Liver (tissue), 9 donors: ENCODE measurements around the gene BPHL. TPM values are rescaled to one million over a fixed set of nuclear protein-coding genes. Genes with fewer than 3 reads are reported as not detected.
A peak's percentile ranks its signal among the peaks of the same experiment; 100 is the strongest.

Experiments used
- DNase-seq: peaks from one replicate; pipeline ENCODE4 v3.0.0-alpha.2; 2017; ENCODE audit warnings: low spot score
- H3K27ac ChIP-seq, 2 donors: one replicate each; pipeline ENCODE4 v1.7.0; 2013; ENCODE audit warnings: inconsistent platforms in 2 of 2, low read length in 2 of 2, control low read depth in 1 of 2, low read depth in 1 of 2, mild to moderate bottlenecking in 1 of 2
- H3K27me3 ChIP-seq, 4 donors: one replicate each; pipeline versions ENCODE4 v1.6.1 to v1.7.0; 2013; ENCODE audit warnings: low read length in 3 of 4, inconsistent platforms in 1 of 4, mild to moderate bottlenecking in 1 of 4, moderate library complexity in 1 of 4; ENCODE audit not compliant: control insufficient read depth in 4 of 4, insufficient read depth in 4 of 4
- H3K36me3 ChIP-seq, 4 donors: one replicate each; pipeline versions ENCODE4 v1.6.1 to v1.7.0; 2013; ENCODE audit warnings: low read length in 3 of 4, mild to moderate bottlenecking in 3 of 4, low read depth in 1 of 4, moderate library complexity in 1 of 4; ENCODE audit not compliant: control insufficient read depth in 4 of 4, insufficient read depth in 3 of 4
- H3K4me1 ChIP-seq, 4 donors: one replicate each; pipeline versions ENCODE4 v1.6.1 to v1.7.0; 2013; ENCODE audit warnings: low read length in 3 of 4, mild to moderate bottlenecking in 3 of 4, moderate library complexity in 1 of 4; ENCODE audit not compliant: control insufficient read depth in 4 of 4, insufficient read depth in 4 of 4
- H3K4me3 ChIP-seq, 3 donors: one replicate each; pipeline versions ENCODE4 v1.6.1 to v1.7.0; 2013; ENCODE audit warnings: low read length in 3 of 3, control low read depth in 1 of 3, low read depth in 1 of 3, mild to moderate bottlenecking in 1 of 3
- H3K9ac ChIP-seq, 2 donors: one replicate each; pipeline ENCODE4 v1.7.0; 2013; ENCODE audit warnings: low read length in 2 of 2, mild to moderate bottlenecking in 2 of 2, moderate library complexity in 2 of 2, control low read depth in 1 of 2, low read depth in 1 of 2
- H3K9me3 ChIP-seq, 4 donors: one replicate each; pipeline versions ENCODE4 v1.6.1 to v1.7.0; 2013; ENCODE audit warnings: low read length in 3 of 4; ENCODE audit not compliant: control insufficient read depth in 4 of 4
- EGR1 ChIP-seq, 2 donors: IDR thresholded peaks; 2 replicates each; pipeline ENCODE4 v1.6.1; 2016 to 2018; ENCODE audit warnings: antibody characterized with exemption in 2 of 2, low read depth in 2 of 2
- FOXA2 ChIP-seq: IDR thresholded peaks from 2 replicates; pipeline ENCODE4 v1.6.1; 2016; ENCODE audit warnings: antibody characterized with exemption
- GABPA ChIP-seq, 2 donors: IDR thresholded peaks in 1 of 2; conservative IDR thresholded peaks in 1 of 2; 2 replicates each; pipeline ENCODE4 v1.6.1; 2016; ENCODE audit warnings: antibody characterized with exemption in 2 of 2, mild to moderate bottlenecking in 1 of 2, moderate library complexity in 1 of 2
- HNF4A ChIP-seq, 2 donors: conservative IDR thresholded peaks; 2 replicates each; pipeline ENCODE4 v1.6.1; 2016; ENCODE audit warnings: antibody characterized with exemption in 2 of 2, mild to moderate bottlenecking in 2 of 2
- HNF4G ChIP-seq: IDR thresholded peaks from 2 replicates; pipeline ENCODE4 v1.6.1; 2016; ENCODE audit warnings: antibody characterized with exemption
- JUND ChIP-seq, 2 donors: IDR thresholded peaks; 2 replicates each; pipeline ENCODE4 v1.6.1; 2016; ENCODE audit warnings: antibody characterized with exemption in 2 of 2
- RXRA ChIP-seq, 2 donors: IDR thresholded peaks; 2 replicates each; pipeline ENCODE4 v1.6.1; 2017 to 2018; ENCODE audit warnings: antibody characterized with exemption in 2 of 2, mild to moderate bottlenecking in 1 of 2
- SP1 ChIP-seq: IDR thresholded peaks from 2 replicates; pipeline ENCODE4 v1.6.1; 2018; ENCODE audit warnings: antibody characterized with exemption, mild to moderate bottlenecking
- YY1 ChIP-seq: IDR thresholded peaks from 2 replicates; pipeline ENCODE4 v1.6.1; 2016; ENCODE audit warnings: antibody characterized with exemption, mild to moderate bottlenecking
- WGBS: extraction: QIAGEN DNeasy Blood & Tissue Kit; methylation state at CpG from one replicate; pipeline ENCODE4 v1.1.7; 2013; 5-methylcytosine and 5-hydroxymethylcytosine counted together
- polyA plus RNA-seq, 2 donors: library from polyadenylated mRNA; stranded (reverse) in 1 of 2; unstranded in 1 of 2; fragments of 200-250 nt in 1 of 2; fragments of >200 nt in 1 of 2; fragmentation: Nextera tagmentation in 1 of 2; extraction: Ambion mirVana in 1 of 2; gene quantifications; one replicate each; pipeline versions ENCODE4 v1.2.1 to v1.2.3, GENCODE V29; 2013 to 2015
- total RNA-seq, 2 donors: library from RNA; depleted of rRNA; stranded (reverse); fragments of >200 nt; gene quantifications; one replicate each; pipeline ENCODE4 v1.2.3, GENCODE V29; 2014
- TF ChIP-seq, protein P1 (sequence below): IDR thresholded peaks from 2 replicates; pipeline ENCODE4 v1.6.1; 2016; ENCODE audit warnings: antibody characterized with exemption, mild to moderate bottlenecking
- TF ChIP-seq, protein P2 (sequence below): IDR thresholded peaks from 2 replicates; pipeline ENCODE4 v1.6.1; 2016; ENCODE audit warnings: antibody characterized with exemption
- TF ChIP-seq, protein P3 (sequence below): IDR thresholded peaks from 2 replicates; pipeline ENCODE4 v1.6.1; 2016; ENCODE audit warnings: antibody characterized with exemption
- TF ChIP-seq, protein P4 (sequence below): fragments of 150-350 bp; IDR thresholded peaks from 2 replicates; pipeline ENCODE4 v1.5.1; 2017; ENCODE audit warnings: improper control_type of control experiment, low read depth, low read length; ENCODE audit not compliant: missing input control
- donor health status: healthy.
- donor health status: healthy.
- donor health status: healthy.
- donor health status: healthy.
- donor health status: healthy.

The BPHL gene
- total and polyA plus RNA-seq, 4 donors = 16.0 to 90.8 (median 31.5) TPM

GRCh38 chr6:3075772-3076113 is 42.8 kb upstream of the BPHL start:
- 30% methylated on average over 4 of the region's 4 CpGs for WGBS
- H3K9ac ChIP-seq = no peak overlapping the region
- peaks cover 2 to 31% (median 16%) of the 10 kb centered on the region in 4 donors for H3K4me1 ChIP-seq
- no peak for DNase-seq
- peak overlapping the region in 1 of 2 donors; percentile 8 for H3K27ac ChIP-seq
- H3K36me3 ChIP-seq = peaks cover 10 to 32% (median 27%) of the 10 kb centered on the region in 4 donors
- no peaks in the 10 kb centered on the region for H3K27me3 ChIP-seq
- TF ChIP-seq HNF4A (conservative IDR thresholded peaks at IDR 0.05) = peak in 1 of 2 donors; percentile 72
- TF ChIP-seq RXRA (IDR thresholded peaks at IDR 0.05) = peak in 1 of 2 donors; percentile 10
- TF ChIP-seq FOXA2 = no peak
- TF ChIP-seq YY1 = no peak
- peak in 1 of 2 donors; percentile 14 for TF ChIP-seq EGR1 (IDR thresholded peaks at IDR 0.05; ENCODE audit: low read depth in 2 of 2)
- TF ChIP-seq JUND (IDR thresholded peaks at IDR 0.05) = no peak
- TF ChIP-seq, protein P1, sequence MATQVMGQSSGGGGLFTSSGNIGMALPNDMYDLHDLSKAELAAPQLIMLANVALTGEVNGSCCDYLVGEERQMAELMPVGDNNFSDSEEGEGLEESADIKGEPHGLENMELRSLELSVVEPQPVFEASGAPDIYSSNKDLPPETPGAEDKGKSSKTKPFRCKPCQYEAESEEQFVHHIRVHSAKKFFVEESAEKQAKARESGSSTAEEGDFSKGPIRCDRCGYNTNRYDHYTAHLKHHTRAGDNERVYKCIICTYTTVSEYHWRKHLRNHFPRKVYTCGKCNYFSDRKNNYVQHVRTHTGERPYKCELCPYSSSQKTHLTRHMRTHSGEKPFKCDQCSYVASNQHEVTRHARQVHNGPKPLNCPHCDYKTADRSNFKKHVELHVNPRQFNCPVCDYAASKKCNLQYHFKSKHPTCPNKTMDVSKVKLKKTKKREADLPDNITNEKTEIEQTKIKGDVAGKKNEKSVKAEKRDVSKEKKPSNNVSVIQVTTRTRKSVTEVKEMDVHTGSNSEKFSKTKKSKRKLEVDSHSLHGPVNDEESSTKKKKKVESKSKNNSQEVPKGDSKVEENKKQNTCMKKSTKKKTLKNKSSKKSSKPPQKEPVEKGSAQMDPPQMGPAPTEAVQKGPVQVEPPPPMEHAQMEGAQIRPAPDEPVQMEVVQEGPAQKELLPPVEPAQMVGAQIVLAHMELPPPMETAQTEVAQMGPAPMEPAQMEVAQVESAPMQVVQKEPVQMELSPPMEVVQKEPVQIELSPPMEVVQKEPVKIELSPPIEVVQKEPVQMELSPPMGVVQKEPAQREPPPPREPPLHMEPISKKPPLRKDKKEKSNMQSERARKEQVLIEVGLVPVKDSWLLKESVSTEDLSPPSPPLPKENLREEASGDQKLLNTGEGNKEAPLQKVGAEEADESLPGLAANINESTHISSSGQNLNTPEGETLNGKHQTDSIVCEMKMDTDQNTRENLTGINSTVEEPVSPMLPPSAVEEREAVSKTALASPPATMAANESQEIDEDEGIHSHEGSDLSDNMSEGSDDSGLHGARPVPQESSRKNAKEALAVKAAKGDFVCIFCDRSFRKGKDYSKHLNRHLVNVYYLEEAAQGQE = peak; percentile 17
- no peak for TF ChIP-seq HNF4G
- TF ChIP-seq SP1 = peak; percentile 43
- TF ChIP-seq, protein P2, sequence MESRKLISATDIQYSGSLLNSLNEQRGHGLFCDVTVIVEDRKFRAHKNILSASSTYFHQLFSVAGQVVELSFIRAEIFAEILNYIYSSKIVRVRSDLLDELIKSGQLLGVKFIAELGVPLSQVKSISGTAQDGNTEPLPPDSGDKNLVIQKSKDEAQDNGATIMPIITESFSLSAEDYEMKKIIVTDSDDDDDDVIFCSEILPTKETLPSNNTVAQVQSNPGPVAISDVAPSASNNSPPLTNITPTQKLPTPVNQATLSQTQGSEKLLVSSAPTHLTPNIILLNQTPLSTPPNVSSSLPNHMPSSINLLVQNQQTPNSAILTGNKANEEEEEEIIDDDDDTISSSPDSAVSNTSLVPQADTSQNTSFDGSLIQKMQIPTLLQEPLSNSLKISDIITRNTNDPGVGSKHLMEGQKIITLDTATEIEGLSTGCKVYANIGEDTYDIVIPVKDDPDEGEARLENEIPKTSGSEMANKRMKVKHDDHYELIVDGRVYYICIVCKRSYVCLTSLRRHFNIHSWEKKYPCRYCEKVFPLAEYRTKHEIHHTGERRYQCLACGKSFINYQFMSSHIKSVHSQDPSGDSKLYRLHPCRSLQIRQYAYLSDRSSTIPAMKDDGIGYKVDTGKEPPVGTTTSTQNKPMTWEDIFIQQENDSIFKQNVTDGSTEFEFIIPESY = no peak
- no peaks in the 10 kb centered on the region for H3K9me3 ChIP-seq
- no peak overlapping the region for H3K4me3 ChIP-seq

DNA sequence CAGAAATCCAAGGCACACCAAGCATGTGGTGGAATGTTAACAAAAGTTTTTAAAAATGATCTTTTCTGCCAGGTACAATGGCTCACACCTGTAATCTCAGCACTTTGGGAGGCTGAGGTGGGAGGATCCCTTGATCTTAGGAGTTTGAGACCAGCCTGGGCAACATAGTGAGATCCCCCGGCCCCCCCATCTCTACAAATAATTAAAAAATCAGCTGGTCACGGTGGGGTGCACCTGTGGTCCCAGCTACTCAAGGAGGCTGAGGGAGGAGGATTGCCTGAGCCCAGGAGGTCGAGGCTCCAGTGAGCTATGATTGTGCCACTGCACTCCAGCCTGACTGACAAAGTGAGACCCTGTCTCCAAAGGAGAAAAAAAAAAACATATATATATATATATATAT is 42.2 kb upstream of the BPHL start:
- Histone ChIP-seq H3K9me3 (no peaks in the 10 kb centered on the region), H3K27me3 (no peaks in the 10 kb centered on the region), H3K4me3 (no peak overlapping the region), H3K4me1 (peaks cover 2 to 26% (median 13%) of the 10 kb centered on the region in 4 donors), H3K9ac (no peak overlapping the region), H3K27ac (peak overlapping the region in 1 of 2 donors; percentile 8), H3K36me3 (peaks cover 11 to 38% (median 32%) of the 10 kb centered on the region in 4 donors)
- TF ChIP-seq, protein P2 = no peak
- TF ChIP-seq, protein P3, sequence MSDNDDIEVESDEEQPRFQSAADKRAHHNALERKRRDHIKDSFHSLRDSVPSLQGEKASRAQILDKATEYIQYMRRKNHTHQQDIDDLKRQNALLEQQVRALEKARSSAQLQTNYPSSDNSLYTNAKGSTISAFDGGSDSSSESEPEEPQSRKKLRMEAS = no peak
- TF ChIP-seq, protein P4, sequence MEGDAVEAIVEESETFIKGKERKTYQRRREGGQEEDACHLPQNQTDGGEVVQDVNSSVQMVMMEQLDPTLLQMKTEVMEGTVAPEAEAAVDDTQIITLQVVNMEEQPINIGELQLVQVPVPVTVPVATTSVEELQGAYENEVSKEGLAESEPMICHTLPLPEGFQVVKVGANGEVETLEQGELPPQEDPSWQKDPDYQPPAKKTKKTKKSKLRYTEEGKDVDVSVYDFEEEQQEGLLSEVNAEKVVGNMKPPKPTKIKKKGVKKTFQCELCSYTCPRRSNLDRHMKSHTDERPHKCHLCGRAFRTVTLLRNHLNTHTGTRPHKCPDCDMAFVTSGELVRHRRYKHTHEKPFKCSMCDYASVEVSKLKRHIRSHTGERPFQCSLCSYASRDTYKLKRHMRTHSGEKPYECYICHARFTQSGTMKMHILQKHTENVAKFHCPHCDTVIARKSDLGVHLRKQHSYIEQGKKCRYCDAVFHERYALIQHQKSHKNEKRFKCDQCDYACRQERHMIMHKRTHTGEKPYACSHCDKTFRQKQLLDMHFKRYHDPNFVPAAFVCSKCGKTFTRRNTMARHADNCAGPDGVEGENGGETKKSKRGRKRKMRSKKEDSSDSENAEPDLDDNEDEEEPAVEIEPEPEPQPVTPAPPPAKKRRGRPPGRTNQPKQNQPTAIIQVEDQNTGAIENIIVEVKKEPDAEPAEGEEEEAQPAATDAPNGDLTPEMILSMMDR = no peak
- TF ChIP-seq GABPA (IDR thresholded peaks at IDR 0.05 in 1 of 2, conservative IDR thresholded peaks at IDR 0.05 in 1 of 2) = no peak
- DNase-seq = no peak
- WGBS = 93% methylated on average over 3 of the region's 3 CpGs
